Measurements from ENCODE around the gene CABP4.

CABP4 gene

GRCh38 chr11:67499808-67500483, 44.8 kb downstream of the CABP4 start:
- FAIRE-seq: no peak

GRCh38 chr11:67500484-67500821, 45.3 kb downstream of the CABP4 start:
- FAIRE-seq: no peak

DNA sequence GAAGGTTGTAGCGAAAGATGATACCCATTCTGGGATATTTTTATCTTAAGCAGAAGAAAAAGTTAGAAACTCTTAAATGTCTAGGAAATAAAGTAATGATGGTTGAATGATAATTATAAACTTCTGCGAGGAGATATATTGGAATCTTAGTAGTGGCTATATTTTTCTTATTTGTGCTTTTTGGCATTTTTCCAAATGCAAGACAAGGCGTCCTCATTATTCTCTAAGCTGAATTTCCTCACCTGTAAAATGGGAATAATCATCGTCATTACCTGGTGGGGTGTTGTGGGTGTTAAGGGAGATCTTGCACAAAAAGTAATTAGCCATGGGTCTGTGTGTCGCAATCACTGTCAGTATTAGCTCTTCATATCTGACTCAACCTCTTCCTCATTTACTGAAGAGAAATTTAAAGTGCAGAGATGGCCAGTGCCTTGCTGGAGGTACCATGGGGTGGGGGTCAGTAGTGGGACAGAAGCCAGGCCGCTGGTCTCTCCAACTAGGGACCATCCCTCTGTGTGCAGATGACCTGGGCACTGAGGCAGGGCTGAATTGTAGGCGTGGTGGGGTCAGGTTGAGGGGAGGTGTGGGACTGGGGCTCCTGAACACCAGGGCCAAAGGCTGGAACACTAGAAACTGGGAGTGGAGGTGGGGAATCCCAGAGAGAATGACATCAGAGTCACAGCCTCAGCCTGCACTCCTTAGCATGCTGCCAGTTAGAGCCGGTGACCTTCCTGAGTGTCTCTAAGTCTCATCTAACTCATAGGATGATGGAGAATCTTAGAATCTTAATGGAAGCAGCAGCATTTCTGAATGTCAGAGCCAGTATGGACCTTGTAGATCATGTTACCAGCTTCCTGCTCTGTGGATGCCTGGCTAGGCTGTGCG, 45.9 kb downstream of the CABP4 start:
- no peak for FAIRE-seq

- FAIRE-seq: no peak
Observed at GRCh38 chr11:67501854-67502253, 46.7 kb downstream of the CABP4 start.

GRCh38 chr11:67502328-67502979, 47.3 kb downstream of the CABP4 start:
- no peak for FAIRE-seq

DNA sequence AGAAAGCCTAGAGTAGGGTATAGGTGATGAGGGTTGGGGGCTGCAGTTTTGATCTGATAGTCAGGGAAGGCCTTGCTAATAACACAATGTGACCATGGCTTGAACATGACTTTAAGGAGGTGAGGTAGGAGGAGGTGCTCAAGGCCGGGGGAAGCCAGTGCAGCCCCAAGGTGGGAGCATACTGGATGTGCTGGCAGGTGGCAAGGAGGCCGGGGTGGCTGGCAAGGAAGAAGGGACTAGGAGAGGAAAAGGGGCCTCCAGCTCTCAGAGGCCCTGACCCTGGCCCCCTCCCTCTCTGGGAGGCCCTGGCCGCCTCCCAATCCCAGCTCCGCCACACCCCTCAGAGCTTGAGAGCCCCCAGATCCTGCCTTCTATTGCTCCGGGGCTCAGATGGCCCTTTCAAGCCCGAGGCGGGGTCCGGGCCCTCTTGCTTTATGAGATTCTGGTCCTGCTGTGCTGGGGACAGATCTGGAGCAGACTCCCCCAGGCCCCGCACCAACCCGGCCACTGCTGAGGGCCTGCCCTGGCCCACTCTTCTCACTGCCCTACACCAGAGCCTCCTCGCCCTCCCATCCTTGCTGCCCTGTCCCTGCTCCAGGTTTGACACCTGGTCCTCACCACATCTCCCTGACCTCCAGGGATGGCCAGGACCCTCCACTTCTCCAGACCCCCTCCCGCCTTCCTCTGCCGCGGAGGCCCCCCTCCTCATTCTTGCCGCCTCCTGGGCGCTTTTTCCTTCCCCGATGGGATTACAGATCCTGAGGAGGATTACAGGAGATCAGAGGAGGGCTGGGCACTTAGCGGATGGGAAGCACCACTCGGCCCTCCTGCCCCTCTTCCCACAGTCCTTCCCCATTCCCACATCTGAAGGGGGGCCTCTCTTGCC, 48.2 kb downstream of the CABP4 start:
- FAIRE-seq: no peak

GRCh38 chr11:67504005-67504949, 49.1 kb downstream of the CABP4 start:
- FAIRE-seq: no peak

- no peak for FAIRE-seq
Observed at GRCh38 chr11:67504950-67505581, 49.9 kb downstream of the CABP4 start, which contains the start of gene PITPNM1. Gene PITPNM1, minus strand, starts transcription at chr11:67505363. Its CDS starts 1,183 bp downstream, at chr11:67504180.

DNA sequence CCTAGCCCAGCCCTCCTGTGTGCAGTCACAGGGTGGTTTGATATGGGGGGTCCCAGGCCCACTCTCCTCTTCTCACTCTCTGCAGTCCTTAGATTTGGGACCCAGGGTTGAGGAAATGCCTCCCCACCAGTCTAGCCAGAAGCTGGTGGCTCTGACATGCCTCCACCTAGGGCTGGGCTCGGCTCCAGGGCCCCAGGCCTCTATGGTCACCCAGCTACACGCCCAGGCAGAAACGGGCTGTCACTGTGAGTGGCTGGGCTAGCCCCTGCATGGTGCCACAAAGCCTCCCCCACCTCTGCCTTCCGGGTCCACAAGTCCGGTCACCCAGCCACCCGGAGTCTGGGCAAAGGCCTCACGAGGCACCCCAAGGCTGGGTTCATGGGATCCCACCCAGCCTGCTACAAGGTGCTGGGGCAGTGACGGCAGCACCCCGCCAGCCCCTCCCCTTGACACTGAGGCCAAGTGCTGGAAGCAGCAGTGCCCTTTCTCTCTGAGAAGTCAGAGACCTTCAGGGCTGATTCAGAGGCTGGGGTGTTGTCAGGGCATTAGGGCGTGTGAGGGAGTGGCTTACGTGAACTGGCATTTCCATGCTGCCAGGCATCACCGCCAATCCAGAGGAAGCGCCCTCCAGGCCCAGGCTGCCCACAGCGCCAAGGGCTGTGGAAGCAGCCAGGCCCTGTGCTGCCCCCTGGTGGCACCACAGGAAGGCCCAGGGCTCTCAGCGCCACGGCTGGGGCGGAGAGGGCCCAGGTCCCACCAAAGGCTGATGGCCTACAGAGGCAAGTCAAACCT, 50.6 kb downstream of the CABP4 start:
- FAIRE-seq: peak; percentile 74

DNA sequence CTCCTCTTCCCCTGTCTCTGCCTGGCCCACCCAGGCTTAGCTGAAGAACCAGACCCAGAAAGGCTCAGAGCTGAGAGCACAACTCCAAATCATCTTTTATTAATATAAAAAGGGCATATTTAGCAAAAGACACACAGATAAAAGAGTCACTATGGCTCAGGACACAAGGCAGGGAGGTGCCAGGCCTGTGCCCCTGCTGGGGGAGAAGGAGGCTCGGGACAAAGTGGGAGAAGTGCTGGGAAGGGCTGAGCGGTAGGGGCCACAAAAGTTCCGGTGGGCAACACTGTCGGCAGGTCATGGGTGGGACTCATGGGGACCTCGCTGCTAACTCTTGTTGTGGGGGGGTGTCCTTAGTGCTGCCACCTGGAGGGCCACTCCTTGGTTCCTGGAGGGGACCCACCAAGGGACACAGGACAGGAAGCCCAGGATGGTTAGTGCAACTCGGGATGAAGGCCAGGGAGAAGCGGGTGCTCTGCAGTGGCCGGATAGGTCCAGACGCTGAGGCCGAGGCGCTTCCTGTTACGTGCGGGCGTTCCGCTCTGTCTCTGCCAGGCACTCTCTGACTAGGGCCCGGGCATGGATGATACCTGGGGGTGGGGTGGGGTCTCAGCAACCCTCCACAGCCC, 51.4 kb downstream of the CABP4 start:
- no peak for FAIRE-seq

- FAIRE-seq: no peak
Observed at GRCh38 chr11:67507242-67507863, 52.2 kb downstream of the CABP4 start.

GRCh38 chr11:67507864-67508485, 52.8 kb downstream of the CABP4 start, which contains the start of gene CDK2AP2:
Gene CDK2AP2, minus strand, starts transcription at chr11:67508162. Its CDS starts 80 bp downstream, at chr11:67508082.
- peak; percentile 96 for FAIRE-seq

GRCh38 chr11:67508486-67509121, 53.5 kb downstream of the CABP4 start:
- FAIRE-seq: no peak

- FAIRE-seq: no peak
Observed at GRCh38 chr11:67510023-67510345, 54.8 kb downstream of the CABP4 start.
